CD4-positive, alpha-beta memory T cell (primary cell): ENCODE measurements around the gene SLC25A53. TPM values are rescaled to one million over a fixed set of nuclear protein-coding genes. Genes with fewer than 3 reads are reported as not detected.
"Not testable (repeated sequence)": the region's sequence is repeated elsewhere in the genome, so short reads cannot be mapped to it uniquely, and the experiment has no call there.

Experiments
- CTCF ChIA-PET: fragments of 350-600 bp; sonication (Branson Sonifier 250); formaldehyde crosslinking; loops from one replicate; lab custom pipeline; 2021; ENCODE audit warnings: inconsistent platforms; ENCODE audit not compliant: partially characterized antibody; lab: Charles Lee
- POLR2A ChIA-PET: fragments of 350-600 bp; sonication (Branson Sonifier 250); formaldehyde crosslinking; loops from one replicate; lab custom pipeline; 2021; ENCODE audit not compliant: partially characterized antibody; lab: Charles Lee
- DNase-seq, 5 donors: peaks; one replicate each; pipeline versions ENCODE4 v3.0.0 to v3.0.0-alpha.2; 2020 to 2022; ENCODE audit warnings: mixed read lengths in 1 of 5
- H3K27ac ChIP-seq: one replicate; pipeline ENCODE4 v1.7.0; 2013; ENCODE audit warnings: low read depth, low read length
- H3K27me3 ChIP-seq: 2 replicates; pipeline ENCODE4 v1.7.0; 2013; ENCODE audit warnings: mild to moderate bottlenecking, low read length, moderate library complexity; ENCODE audit not compliant: insufficient read depth
- H3K36me3 ChIP-seq: 2 replicates; pipeline ENCODE4 v1.7.0; 2013; ENCODE audit warnings: mild to moderate bottlenecking, low read length, moderate library complexity; ENCODE audit not compliant: insufficient read depth
- H3K4me1 ChIP-seq: 2 replicates; pipeline ENCODE4 v1.7.0; 2013; ENCODE audit warnings: mild to moderate bottlenecking, low read length, moderate library complexity; ENCODE audit not compliant: insufficient read depth
- H3K4me3 ChIP-seq, 2 donors: one replicate each; pipeline ENCODE4 v1.7.0; 2013; ENCODE audit warnings: low read length in 2 of 2, mild to moderate bottlenecking in 1 of 2
- H3K9me3 ChIP-seq, 2 donors: one replicate each; pipeline ENCODE4 v1.7.0; 2013; ENCODE audit warnings: low read length in 2 of 2, control low read depth in 1 of 2; ENCODE audit not compliant: control insufficient read depth in 1 of 2
- H3K27ac Mint-ChIP-seq, 7 donors: one replicate each; pipeline ENCODE4 v1.8.0; 2020 to 2021; ENCODE audit warnings: mixed read lengths in 7 of 7, mild to moderate bottlenecking in 6 of 7, inconsistent platforms in 3 of 7, moderate library complexity in 3 of 7
- H3K27me3 Mint-ChIP-seq, 2 donors: one replicate each; pipeline ENCODE4 v1.8.0; 2020 to 2021; ENCODE audit warnings: mixed read lengths in 2 of 2
- H3K36me3 Mint-ChIP-seq, 2 donors: one replicate each; pipeline ENCODE4 v1.8.0; 2020 to 2021; ENCODE audit warnings: mixed read lengths in 2 of 2, inconsistent platforms in 1 of 2, mild to moderate bottlenecking in 1 of 2
- H3K4me1 Mint-ChIP-seq, 4 donors: one replicate each; pipeline ENCODE4 v1.8.0; 2020 to 2021; ENCODE audit warnings: mixed read lengths in 4 of 4, mild to moderate bottlenecking in 1 of 4
- H3K4me3 Mint-ChIP-seq, 8 donors: one replicate each; pipeline ENCODE4 v1.8.0; 2020 to 2021; ENCODE audit warnings: mixed read lengths in 8 of 8, mild to moderate bottlenecking in 7 of 8, moderate library complexity in 6 of 8, inconsistent platforms in 3 of 8
- H3K9me3 Mint-ChIP-seq, 8 donors: one replicate each; pipeline ENCODE4 v1.8.0; 2020 to 2021; ENCODE audit warnings: mixed read lengths in 8 of 8, mild to moderate bottlenecking in 5 of 8, inconsistent platforms in 3 of 8, moderate library complexity in 1 of 8
- intact Hi-C: fragments of 100-400 bp; cut with micrococcal nuclease; formaldehyde crosslinking; loops from one replicate; pipeline ENCODE4 v1.15.1; 2023
- polyA plus RNA-seq, 2 donors: library from polyadenylated mRNA; unstranded; fragments of 300-500 nt; fragmentation: Illumina TruSeq; gene quantifications; one replicate each; pipeline ENCODE4 v1.2.3, GENCODE V29; 2021
- total RNA-seq, 2 experiments: library from RNA; stranded (reverse); gene quantifications; one replicate each; pipeline ENCODE4 v1.2.3, GENCODE V29; 2021

The SLC25A53 gene
- total and polyA plus RNA-seq, 4 experiments from 2014 or later: 7.1 to 21.0 (median 15.3) TPM

DNA sequence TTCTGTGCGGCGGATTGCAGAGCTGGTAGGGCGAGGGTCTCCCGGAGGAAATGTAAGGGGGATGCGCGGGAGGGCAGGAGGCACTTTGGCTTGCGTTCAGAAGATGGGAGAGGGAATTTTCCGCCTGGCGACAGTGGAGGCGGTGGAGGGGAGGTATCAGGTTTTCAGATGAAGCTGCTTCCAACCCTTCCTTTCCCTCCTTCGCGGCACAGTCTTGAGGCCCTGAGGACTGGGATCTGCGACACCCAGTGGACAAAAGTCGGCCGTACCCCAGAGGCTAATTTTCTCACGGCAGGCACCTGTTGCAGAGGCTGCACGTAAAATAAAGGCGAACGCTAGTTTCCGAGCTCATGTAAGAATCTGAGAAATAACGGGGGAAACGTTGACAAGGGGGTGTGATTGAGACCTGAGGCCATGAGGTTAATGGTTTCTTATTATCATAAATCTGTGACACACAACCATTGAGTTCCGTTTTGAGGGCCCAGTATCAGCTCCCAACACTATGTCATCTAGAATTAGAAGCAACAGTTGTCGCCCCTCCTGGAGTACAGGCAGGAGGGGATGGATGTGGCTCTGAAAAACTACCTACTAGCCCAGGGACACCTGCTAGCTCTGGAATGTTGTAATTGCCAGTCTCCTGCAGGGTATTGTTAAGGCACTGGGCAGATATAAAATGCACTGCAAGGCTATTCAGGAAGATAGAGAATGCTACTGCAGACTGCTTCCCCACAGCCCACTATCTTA is 43.4 kb downstream of the SLC25A53 start:
- Mint-ChIP-seq H3K9me3 (peaks cover 0 to 1% (median 0%) of the 10 kb centered on the region in 8 donors), H3K4me1 (peaks cover 19 to 43% (median 29%) of the 10 kb centered on the region in 4 donors), H3K4me3 (peak overlapping the region; percentile 87 to 95 (median 91)), H3K36me3 (peaks cover 0 to 2% of the 10 kb centered on the region in 2 donors), H3K27ac (peak overlapping the region; percentile 78 to 92 (median 88)), H3K27me3 (no peaks in the 10 kb centered on the region)
- Histone ChIP-seq H3K4me3 (peak overlapping the region; percentile 57 to 66), H3K27ac (peak overlapping the region; percentile 64), H3K27me3 (no peaks in the 10 kb centered on the region), H3K4me1 (peaks cover 39% of the 10 kb centered on the region), H3K9me3 (no peaks in the 10 kb centered on the region), H3K36me3 (no peaks in the 10 kb centered on the region)
- ChIA-PET POLR2A (interaction anchor here (0.8 to 5.4 kb wide), 7 partner anchors 9 to 427 kb away, joined by 3 to 29 read pairs (median 8); partner anchors contain the start of genes MORF4L2 and SLC25A53), CTCF (interaction anchor here (0.6 to 3.4 kb wide), 15 partner anchors 8 to 1387 kb away, joined by 3 to 48 read pairs (median 4); partner anchors contain the start of gene SLC25A53)
- intact Hi-C loops: loop anchor here (1.0 to 5.0 kb wide), 3 partner anchors 15 to 196 kb away; no protein-coding TSS in a partner anchor
- peak; percentile 38 to 61 (median 49) for DNase-seq

DNA sequence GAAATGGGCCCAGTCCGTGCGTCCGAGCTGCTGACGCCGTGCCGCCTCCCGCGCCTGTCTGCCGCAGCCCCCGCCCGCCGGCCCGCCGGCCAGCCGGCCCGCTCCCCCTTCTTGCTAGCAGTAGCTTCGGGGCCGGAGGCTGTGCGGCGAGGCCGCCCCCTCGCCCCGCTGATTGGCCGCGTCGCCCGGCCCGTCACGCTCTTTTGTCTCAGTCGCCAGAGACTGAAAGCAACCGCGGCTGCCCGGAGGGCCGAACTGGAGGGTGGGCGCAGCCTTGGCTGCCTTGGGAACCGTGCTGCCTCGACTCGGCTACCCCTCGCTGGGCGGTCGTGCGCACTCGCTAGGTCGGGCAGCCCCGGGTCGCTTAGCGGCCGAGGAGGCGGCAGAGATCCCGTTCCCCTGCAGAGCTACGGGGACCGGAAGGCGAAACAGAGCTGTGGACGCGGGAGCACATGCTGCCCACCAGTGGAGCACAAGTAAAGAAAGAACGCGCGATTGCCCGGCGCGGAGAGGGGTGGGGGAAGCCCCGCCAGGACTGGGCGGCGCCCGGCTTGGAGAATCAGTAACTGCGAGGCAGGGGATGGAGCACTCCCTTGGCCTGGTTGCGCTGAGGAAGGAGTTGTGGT is 44.4 kb downstream of the SLC25A53 start, which contains the start of gene ZCCHC18:
Gene ZCCHC18 (plus strand): TSS at position 198 of the 626 bp plus-strand sequence. CDS start 1,589 bp downstream, outside the sequence.
- no peaks in the 10 kb centered on the region for H3K36me3 ChIP-seq
- POLR2A ChIA-PET: interaction anchor here (1.0 to 5.4 kb wide), 6 partner anchors 10 to 426 kb away, joined by 4 to 29 read pairs (median 12); partner anchors contain the start of genes MORF4L2 and SLC25A53
- H3K4me1 ChIP-seq: peaks cover 43% of the 10 kb centered on the region
- Mint-ChIP-seq H3K36me3 (peaks cover 0 to 2% of the 10 kb centered on the region in 2 donors), H3K9me3 (peaks cover 0 to 1% (median 0%) of the 10 kb centered on the region in 8 donors), H3K4me3 (peak within 1 kb of the TSS; percentile 87 to 95 (median 91)), H3K4me1 (peaks cover 19 to 43% (median 31%) of the 10 kb centered on the region in 4 donors), H3K27ac (peak within 1 kb of the TSS; percentile 86 to 98 (median 90)), H3K27me3 (no peaks in the 10 kb centered on the region)
- CTCF ChIA-PET: interaction anchor here (0.9 to 3.4 kb wide), 10 partner anchors 9 to 268 kb away, joined by 3 to 48 read pairs (median 4); partner anchors contain the start of gene SLC25A53
- peak within 1 kb of the TSS; percentile 57 to 66 for H3K4me3 ChIP-seq
- DNase-seq: peak in 4 of 5 donors; percentile 18 to 56 (median 24)
- H3K27ac ChIP-seq: peak within 1 kb of the TSS; percentile 64
- intact Hi-C loops: loop anchor here (2.0 to 5.0 kb wide), 2 partner anchors 24 to 195 kb away; no protein-coding TSS in a partner anchor
- H3K27me3 ChIP-seq: no peaks in the 10 kb centered on the region
- H3K9me3 ChIP-seq: no peaks in the 10 kb centered on the region

DNA sequence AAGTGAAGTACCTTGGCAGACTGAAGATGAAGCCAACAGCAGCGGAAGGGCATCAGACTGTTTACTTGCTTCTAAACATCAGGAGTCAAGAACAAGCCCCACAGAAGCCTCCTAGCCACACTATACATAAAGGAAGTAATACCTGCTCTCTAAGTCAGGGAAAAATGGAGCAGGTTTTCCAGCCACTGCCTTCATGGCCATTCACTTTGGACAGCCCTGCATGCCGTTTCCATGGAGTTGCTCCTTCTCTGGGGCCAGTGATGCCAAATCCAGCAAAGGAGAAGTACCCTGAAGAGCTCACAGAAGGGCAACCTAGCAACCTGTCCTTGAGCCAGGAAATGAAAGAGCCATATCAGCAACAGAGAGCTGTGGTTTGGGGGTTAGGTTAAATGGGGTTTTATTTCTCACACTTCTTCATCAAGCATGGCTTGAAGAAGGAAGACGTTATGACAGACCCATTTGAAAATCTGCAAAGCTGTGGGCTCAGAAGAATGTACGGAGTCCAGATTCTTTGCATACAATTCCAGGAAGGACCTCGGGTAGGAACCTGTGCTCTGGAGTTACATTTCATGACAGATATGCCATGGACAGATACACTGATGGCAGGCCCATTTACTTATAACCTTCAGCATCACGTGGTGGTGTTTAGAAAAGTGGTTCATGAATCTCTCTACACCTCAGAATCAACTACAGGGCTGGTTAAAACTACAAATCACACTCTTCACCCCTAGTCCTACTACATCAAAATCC is 46.1 kb downstream of the SLC25A53 start:
- H3K36me3 ChIP-seq, H3K36me3 Mint-ChIP-seq, H3K4me3 ChIP-seq, H3K9me3 Mint-ChIP-seq, H3K27me3 Mint-ChIP-seq, H3K27me3 ChIP-seq, H3K9me3 ChIP-seq: not testable (repeated sequence)
- peaks cover 20 to 43% (median 33%) of the 10 kb centered on the region in 4 donors for H3K4me1 Mint-ChIP-seq
- Histone ChIP-seq H3K4me1 (peaks cover 44% of the 10 kb centered on the region), H3K27ac (peak overlapping the region; percentile 64)
- H3K27ac Mint-ChIP-seq: peak overlapping the region; percentile 82 to 98 (median 88)
- peak; percentile 38 to 51 (median 41) for DNase-seq
- intact Hi-C loops: loop anchor here (5.0 kb wide), 1 partner anchor 193 kb away; no protein-coding TSS in a partner anchor
- ChIA-PET CTCF (interaction anchor here (1.2 to 3.4 kb wide), 2 partner anchors 11 kb away, joined by 4 to 48 read pairs; no protein-coding TSS in a partner anchor), POLR2A (interaction anchor here (1.8 to 5.4 kb wide), 4 partner anchors 10 to 46 kb away, joined by 8 to 29 read pairs (median 22); partner anchors contain the start of gene SLC25A53)
- H3K4me3 Mint-ChIP-seq: peak overlapping the region; percentile 48 to 89 (median 75)

DNA sequence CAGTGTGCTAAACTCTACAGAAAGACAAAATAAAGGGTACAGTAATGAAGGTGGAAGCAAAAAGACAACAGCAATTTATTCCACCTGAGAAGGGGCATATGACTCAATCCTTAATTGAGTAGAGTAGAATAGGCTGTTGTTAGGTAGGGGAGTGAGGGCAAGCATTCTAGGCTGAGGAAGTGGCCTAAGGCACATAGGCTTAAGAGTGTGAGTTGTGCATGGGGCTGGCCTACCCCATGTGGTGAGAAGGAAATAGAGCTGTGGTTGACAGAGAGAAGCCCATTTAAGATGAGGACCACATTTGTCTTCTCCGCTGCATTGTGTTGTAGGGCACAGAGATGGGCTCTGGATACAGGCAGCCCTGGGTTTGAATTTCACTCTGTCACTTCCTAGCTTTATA is 47.9 kb downstream of the SLC25A53 start:
- ChIA-PET POLR2A (interaction anchor here (1.8 to 5.4 kb wide), 2 partner anchors 9 to 48 kb away, joined by 8 to 29 read pairs; partner anchors contain the start of gene SLC25A53), CTCF (interaction anchor here (1.2 kb wide), 1 partner anchor 264 kb away, joined by 3 read pairs; no protein-coding TSS in a partner anchor)
- no peaks in the 10 kb centered on the region for H3K27me3 Mint-ChIP-seq
- Histone ChIP-seq H3K27me3 (no peaks in the 10 kb centered on the region), H3K36me3 (no peaks in the 10 kb centered on the region), H3K9me3 (no peaks in the 10 kb centered on the region), H3K4me3 (no peak overlapping the region), H3K4me1 (peaks cover 44% of the 10 kb centered on the region), H3K27ac (no peak overlapping the region)
- H3K36me3 Mint-ChIP-seq: peaks cover 0 to 2% of the 10 kb centered on the region in 2 donors
- no peak for DNase-seq
- H3K9me3 Mint-ChIP-seq: no peaks in the 10 kb centered on the region
- intact Hi-C loops: no loop called here
- peak overlapping the region in 1 of 8 donors; percentile 53 for H3K4me3 Mint-ChIP-seq
- peaks cover 20 to 43% (median 32%) of the 10 kb centered on the region in 4 donors for H3K4me1 Mint-ChIP-seq
- H3K27ac Mint-ChIP-seq: peak overlapping the region in 6 of 7 donors; percentile 12 to 98 (median 40)

DNA sequence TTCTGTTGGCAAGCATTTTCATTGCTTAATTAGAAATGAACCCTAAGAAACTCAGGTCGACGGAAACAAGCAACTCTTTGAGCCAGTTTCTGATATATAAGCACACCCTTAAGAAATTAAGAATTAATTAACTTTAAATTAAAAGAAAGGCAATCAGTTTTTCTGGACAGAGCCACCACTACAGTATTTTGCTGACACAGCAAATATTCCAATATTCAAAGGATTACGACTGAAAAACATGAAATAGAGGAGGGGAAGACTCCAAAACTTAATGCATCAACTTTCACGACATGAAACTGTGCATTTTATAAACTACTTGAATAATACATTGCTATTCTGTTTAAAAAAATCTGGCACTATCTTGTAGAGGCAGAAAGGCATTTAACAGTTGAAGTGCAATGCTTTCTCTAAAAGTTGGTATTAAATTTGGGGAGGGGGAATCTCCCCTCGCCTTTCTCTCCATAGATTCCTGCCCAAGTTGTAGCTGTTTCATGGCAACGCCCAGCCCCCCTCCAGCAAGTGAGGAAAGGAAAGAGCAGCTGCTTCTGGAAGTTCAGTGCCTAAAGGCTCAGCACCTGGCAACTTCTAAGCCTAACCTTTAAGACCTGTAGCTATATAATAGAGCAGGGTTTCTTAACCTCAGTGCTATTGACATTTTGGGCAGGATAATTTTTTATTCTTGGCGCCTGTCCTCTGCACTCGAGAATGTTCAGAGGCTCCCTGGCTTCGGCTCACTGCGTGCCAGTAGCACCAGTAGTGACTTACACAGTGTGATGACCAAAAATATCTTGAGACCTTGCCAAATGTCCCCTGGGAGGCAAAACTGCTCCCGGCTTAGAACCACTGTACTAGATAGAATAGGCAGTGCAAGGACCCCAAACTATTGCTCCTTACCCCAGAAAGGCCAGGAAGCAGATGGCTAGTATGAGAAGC is 51.2 kb downstream of the SLC25A53 start:
- Mint-ChIP-seq H3K4me3 (no peak overlapping the region), H3K27ac (peak overlapping the region in 1 of 7 donors; percentile 38), H3K4me1 (peaks cover 12 to 20% (median 19%) of the 10 kb centered on the region in 4 donors)

More for the DNA sequence above, 51.2 kb downstream of the SLC25A53 start:
- no peaks in the 10 kb centered on the region for H3K36me3 ChIP-seq
- Mint-ChIP-seq H3K36me3 (no peaks in the 10 kb centered on the region), H3K27me3 (no peaks in the 10 kb centered on the region), H3K9me3 (no peaks in the 10 kb centered on the region)
- no peaks in the 10 kb centered on the region for H3K27me3 ChIP-seq
- no peak overlapping the region for H3K4me3 ChIP-seq
- ChIA-PET CTCF (interaction anchor here (1.2 kb wide), 1 partner anchor 31 kb away, joined by 6 read pairs; no protein-coding TSS in a partner anchor), POLR2A (no interaction called here)
- no peak overlapping the region for H3K27ac ChIP-seq
- DNase-seq: no peak
- H3K9me3 ChIP-seq: no peaks in the 10 kb centered on the region
- peaks cover 26% of the 10 kb centered on the region for H3K4me1 ChIP-seq
- intact Hi-C loops: no loop called here
